Hepatocyte (in vitro differentiated cells): Measurements from ENCODE around the gene AHCY. TPM values are rescaled to one million over a fixed set of nuclear protein-coding genes. Genes with fewer than 3 reads are reported as not detected.

Experiments used
- DNase-seq: peaks from one replicate; pipeline ENCODE4 v3.0.0-alpha.2; 2016; ENCODE audit warnings: low spot score
- H2AFZ ChIP-seq: fragments of 200-600 bp; sonication (generic); 2 replicates; pipeline ENCODE4 v1.6.0; 2016; ENCODE audit warnings: antibody characterized with exemption, mild to moderate bottlenecking
- H3K27ac ChIP-seq: fragments of 200-600 bp; sonication (generic); 2 replicates; pipeline ENCODE4 v1.5.1; 2016; ENCODE audit warnings: mild to moderate bottlenecking
- H3K27me3 ChIP-seq: fragments of 200-600 bp; sonication (generic); 2 replicates; pipeline ENCODE4 v1.6.1; 2016
- H3K36me3 ChIP-seq: fragments of 200-600 bp; sonication (generic); replicated peaks from 2 replicates; pipeline ENCODE4 v1.5.1; 2016; ENCODE audit warnings: low read depth; ENCODE audit not compliant: insufficient read depth
- H3K4me1 ChIP-seq: fragments of 200-600 bp; sonication (generic); 2 replicates; pipeline ENCODE4 v1.5.1; 2016; ENCODE audit warnings: mild to moderate bottlenecking, moderate library complexity; ENCODE audit not compliant: insufficient read depth
- H3K4me2 ChIP-seq: fragments of 200-600 bp; sonication (generic); 2 replicates; pipeline ENCODE4 v1.6.0; 2016
- H3K4me3 ChIP-seq: fragments of 200-600 bp; sonication (generic); 2 replicates; pipeline ENCODE4 v1.5.1; 2016; ENCODE audit warnings: mild to moderate bottlenecking
- H3K79me2 ChIP-seq: fragments of 200-600 bp; sonication (generic); 2 replicates; pipeline ENCODE4 v1.6.0; 2017; ENCODE audit warnings: mild to moderate bottlenecking
- H3K9me2 ChIP-seq: fragments of 200-600 bp; sonication (generic); replicated peaks from 2 replicates; pipeline ENCODE4 v1.6.0; 2017; ENCODE audit warnings: mild to moderate bottlenecking; ENCODE audit not compliant: insufficient read depth
- H3K9me3 ChIP-seq: fragments of 200-600 bp; sonication (generic); 2 replicates; pipeline ENCODE4 v1.5.1; 2016; ENCODE audit warnings: low read depth, mild to moderate bottlenecking
- H4K20me1 ChIP-seq: fragments of 200-600 bp; sonication (generic); 2 replicates; pipeline ENCODE4 v1.6.0; 2016; ENCODE audit warnings: mild to moderate bottlenecking; ENCODE audit not compliant: insufficient read depth, poor library complexity, severe bottlenecking
- EZH2 ChIP-seq: fragments of 200-600 bp; sonication (generic); IDR thresholded peaks from 2 replicates; pipeline ENCODE4 v1.6.1; 2016; ENCODE audit warnings: antibody characterized with exemption, mild to moderate bottlenecking, borderline replicate concordance
- EZH2phosphoT487 ChIP-seq: fragments of 200-600 bp; sonication (generic); IDR thresholded peaks from one replicate; pipeline ENCODE4 v1.6.1; 2018; ENCODE audit warnings: antibody characterized with exemption, mild to moderate bottlenecking, low read depth, moderate library complexity; ENCODE audit not compliant: unreplicated experiment, severe bottlenecking
- WGBS: methylation state at CpG from one replicate; pipeline ENCODE4 v1.1.6; 2016; ENCODE audit warnings: low lambda C conversion rate; ENCODE audit errors: missing lambda C conversion rate; 5-methylcytosine and 5-hydroxymethylcytosine counted together
- polyA plus RNA-seq: library from polyadenylated mRNA; unstranded; fragments of >200 nt; fragmentation: Nextera tagmentation; extraction: Ambion mirVana; gene quantifications from 2 replicates; pipeline ENCODE4 v1.2.1, GENCODE V29; 2016
- total RNA-seq: library from RNA; depleted of rRNA; stranded (reverse); fragments of >200 nt; gene quantifications from 2 replicates; pipeline ENCODE4 v1.2.3, GENCODE V29; 2014
- TF ChIP-seq, protein P1 (sequence below): fragments of 200-600 bp; sonication (generic); IDR thresholded peaks from 2 replicates; pipeline ENCODE4 v1.5.1; 2016; ENCODE audit warnings: antibody characterized with exemption, mild to moderate bottlenecking; ENCODE audit not compliant: poor library complexity

The AHCY gene
- total and polyA plus RNA-seq, 2 experiments from 2014 or later, result 81.1 to 124 TPM

DNA sequence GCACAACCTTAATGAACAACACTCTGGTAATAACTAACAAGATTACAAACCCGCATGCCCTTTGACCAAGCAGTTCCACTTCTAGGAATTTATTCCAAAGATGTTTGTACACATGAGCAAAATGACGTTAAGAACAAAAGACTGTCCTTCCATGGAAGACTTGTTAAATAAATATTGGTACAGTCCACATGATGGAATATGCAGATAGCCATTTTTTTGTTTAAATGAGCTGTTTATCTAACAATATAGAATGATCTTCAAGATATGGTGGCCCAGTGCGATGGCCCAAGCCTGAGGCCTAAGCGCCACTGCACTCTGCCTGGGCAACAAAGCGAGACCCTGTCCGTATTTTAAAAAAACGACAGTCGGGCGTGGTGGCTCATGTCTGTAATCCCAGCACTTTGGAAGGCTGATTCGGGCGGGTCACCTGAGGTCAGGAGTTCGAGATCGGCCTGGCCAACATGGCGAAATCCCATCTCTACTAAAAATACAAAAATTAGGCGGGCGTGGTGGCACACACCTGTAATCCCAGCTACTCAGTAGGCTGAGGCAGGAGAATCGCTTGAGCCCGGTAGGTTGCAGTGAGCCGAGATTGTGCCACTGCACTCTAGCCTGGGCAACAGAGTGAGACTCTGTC, 7.4 kb upstream of the AHCY start:
- Histone ChIP-seq H3K79me2 (no peaks in the 10 kb centered on the region), H4K20me1 (no peaks in the 10 kb centered on the region), H3K4me3 (peak overlapping the region; percentile 25), H3K9me2 (no peaks in the 10 kb centered on the region), H3K9me3 (no peaks in the 10 kb centered on the region), H3K4me1 (peaks cover 24% of the 10 kb centered on the region), H3K4me2 (peak overlapping the region; percentile 78), H3K27me3 (no peaks in the 10 kb centered on the region), H2AFZ (no peak overlapping the region), H3K27ac (peak overlapping the region; percentile 80), H3K36me3 (no peaks in the 10 kb centered on the region)
- DNase-seq, result peak; percentile 38
- TF ChIP-seq, protein P1, sequence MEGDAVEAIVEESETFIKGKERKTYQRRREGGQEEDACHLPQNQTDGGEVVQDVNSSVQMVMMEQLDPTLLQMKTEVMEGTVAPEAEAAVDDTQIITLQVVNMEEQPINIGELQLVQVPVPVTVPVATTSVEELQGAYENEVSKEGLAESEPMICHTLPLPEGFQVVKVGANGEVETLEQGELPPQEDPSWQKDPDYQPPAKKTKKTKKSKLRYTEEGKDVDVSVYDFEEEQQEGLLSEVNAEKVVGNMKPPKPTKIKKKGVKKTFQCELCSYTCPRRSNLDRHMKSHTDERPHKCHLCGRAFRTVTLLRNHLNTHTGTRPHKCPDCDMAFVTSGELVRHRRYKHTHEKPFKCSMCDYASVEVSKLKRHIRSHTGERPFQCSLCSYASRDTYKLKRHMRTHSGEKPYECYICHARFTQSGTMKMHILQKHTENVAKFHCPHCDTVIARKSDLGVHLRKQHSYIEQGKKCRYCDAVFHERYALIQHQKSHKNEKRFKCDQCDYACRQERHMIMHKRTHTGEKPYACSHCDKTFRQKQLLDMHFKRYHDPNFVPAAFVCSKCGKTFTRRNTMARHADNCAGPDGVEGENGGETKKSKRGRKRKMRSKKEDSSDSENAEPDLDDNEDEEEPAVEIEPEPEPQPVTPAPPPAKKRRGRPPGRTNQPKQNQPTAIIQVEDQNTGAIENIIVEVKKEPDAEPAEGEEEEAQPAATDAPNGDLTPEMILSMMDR, result no peak
- TF ChIP-seq EZH2phosphoT487, result no peak
- TF ChIP-seq EZH2, result no peak
- WGBS, result 77% methylated on average over 19 of the region's 19 CpGs

GRCh38 chr20:34309691-34310090, 6.5 kb upstream of the AHCY start:
- TF ChIP-seq, protein P1, result no peak
- TF ChIP-seq EZH2phosphoT487 (no peak), EZH2 (no peak)
- H3K4me1 ChIP-seq, result peaks cover 24% of the 10 kb centered on the region
- no peak for DNase-seq
- H2AFZ ChIP-seq, result no peak overlapping the region
- peak overlapping the region; percentile 80 for H3K27ac ChIP-seq
- no peaks in the 10 kb centered on the region for H3K79me2 ChIP-seq
- H4K20me1 ChIP-seq, result no peaks in the 10 kb centered on the region
- no peak overlapping the region for H3K4me3 ChIP-seq
- H3K9me2 ChIP-seq, result no peaks in the 10 kb centered on the region
- no peaks in the 10 kb centered on the region for H3K36me3 ChIP-seq
- H3K4me2 ChIP-seq, result no peak overlapping the region
- no peaks in the 10 kb centered on the region for H3K27me3 ChIP-seq
- WGBS, result 91% methylated on average over 3 of the region's 3 CpGs
- H3K9me3 ChIP-seq, result no peaks in the 10 kb centered on the region

- no peaks in the 10 kb centered on the region for H4K20me1 ChIP-seq
- WGBS, result 81% methylated on average over 19 of the region's 19 CpGs
- DNase-seq, result no peak
- H3K27me3 ChIP-seq, result no peaks in the 10 kb centered on the region
- H2AFZ ChIP-seq, result no peak overlapping the region
- H3K9me2 ChIP-seq, result no peaks in the 10 kb centered on the region
- H3K4me1 ChIP-seq, result peaks cover 22% of the 10 kb centered on the region
- no peak overlapping the region for H3K4me2 ChIP-seq
- H3K79me2 ChIP-seq, result peaks cover 21% of the 10 kb centered on the region
- H3K27ac ChIP-seq, result no peak overlapping the region
- no peak for TF ChIP-seq EZH2
- no peak for TF ChIP-seq EZH2phosphoT487
- TF ChIP-seq, protein P1, result no peak
- no peak overlapping the region for H3K4me3 ChIP-seq
- H3K9me3 ChIP-seq, result no peaks in the 10 kb centered on the region
- no peaks in the 10 kb centered on the region for H3K36me3 ChIP-seq
Observed at GRCh38 chr20:34305333-34306230, 2.4 kb upstream of the AHCY start.
